ENCODE data around the gene TRIM29.
"Not testable (repeated sequence)": the region's sequence is repeated elsewhere in the genome, so short reads cannot be mapped to it uniquely, and the experiment has no call there.

The TRIM29 gene

GRCh38 chr11:120167659-120168058 is 29.7 kb upstream of the TRIM29 start:
- H3K4me3 Mint-ChIP-seq: no peak overlapping the region
- no peak for DNase-seq
- CTCF ChIA-PET: interaction anchor here (1.3 to 1.5 kb wide), 2 partner anchors 12 to 500 kb away, joined by 4 read pairs; no protein-coding TSS in a partner anchor
- H3K36me3 Mint-ChIP-seq: no peaks in the 10 kb centered on the region
- peaks cover 71% of the 10 kb centered on the region for H3K27me3 Mint-ChIP-seq
- no peaks in the 10 kb centered on the region for H3K9me3 Mint-ChIP-seq
- H3K4me1 Mint-ChIP-seq: peaks cover 5% of the 10 kb centered on the region
- no peak overlapping the region for H3K27ac Mint-ChIP-seq

GRCh38 chr11:120160436-120160835 is 22.5 kb upstream of the TRIM29 start:
- CTCF ChIA-PET: interaction anchor here (1.0 kb wide), 1 partner anchor 8 kb away, joined by 3 read pairs; no protein-coding TSS in a partner anchor
- peaks cover 25% of the 10 kb centered on the region for H3K27me3 Mint-ChIP-seq
- H3K4me3 Mint-ChIP-seq: no peak overlapping the region
- no peaks in the 10 kb centered on the region for H3K9me3 Mint-ChIP-seq
- no peaks in the 10 kb centered on the region for H3K4me1 Mint-ChIP-seq
- no peaks in the 10 kb centered on the region for H3K36me3 Mint-ChIP-seq
- H3K27ac Mint-ChIP-seq: no peak overlapping the region
- DNase-seq: no peak

GRCh38 chr11:120153221-120153620 is 15.3 kb upstream of the TRIM29 start:
- H3K4me3 Mint-ChIP-seq: no peak overlapping the region
- no peaks in the 10 kb centered on the region for H3K36me3 Mint-ChIP-seq
- no peak for DNase-seq
- no peaks in the 10 kb centered on the region for H3K4me1 Mint-ChIP-seq
- no peaks in the 10 kb centered on the region for H3K9me3 Mint-ChIP-seq
- CTCF ChIA-PET: no interaction called here
- H3K27me3 Mint-ChIP-seq: peaks cover 9% of the 10 kb centered on the region
- H3K27ac Mint-ChIP-seq: no peak overlapping the region

- no peaks in the 10 kb centered on the region for H3K36me3 Mint-ChIP-seq
- H3K27ac Mint-ChIP-seq: no peak overlapping the region
- no peaks in the 10 kb centered on the region for H3K4me1 Mint-ChIP-seq
- peaks cover 14% of the 10 kb centered on the region for H3K27me3 Mint-ChIP-seq
- DNase-seq: no peak
- CTCF ChIA-PET: no interaction called here
- no peaks in the 10 kb centered on the region for H3K9me3 Mint-ChIP-seq
- no peak overlapping the region for H3K4me3 Mint-ChIP-seq
These were observed 13.6 kb upstream of the TRIM29 start for GRCh38 chr11:120151536-120151935.

- DNase-seq: no peak
- Mint-ChIP-seq H3K36me3 (no peaks in the 10 kb centered on the region), H3K9me3 (no peaks in the 10 kb centered on the region), H3K4me3 (no peak overlapping the region), H3K27ac (no peak overlapping the region), H3K4me1 (no peaks in the 10 kb centered on the region), H3K27me3 (peaks cover 25% of the 10 kb centered on the region)
- CTCF ChIA-PET: no interaction called here
These were observed 11.3 kb upstream of the TRIM29 start for GRCh38 chr11:120149246-120149645.

- CTCF ChIA-PET: no interaction called here
- H3K36me3 Mint-ChIP-seq: no peaks in the 10 kb centered on the region
- H3K27ac Mint-ChIP-seq: no peak overlapping the region
- DNase-seq: no peak
- H3K4me1 Mint-ChIP-seq: no peaks in the 10 kb centered on the region
- no peak overlapping the region for H3K4me3 Mint-ChIP-seq
- H3K27me3 Mint-ChIP-seq: peaks cover 30% of the 10 kb centered on the region
- H3K9me3 Mint-ChIP-seq: no peaks in the 10 kb centered on the region
These were observed 10.0 kb upstream of the TRIM29 start for GRCh38 chr11:120147950-120148270.

GRCh38 chr11:120147094-120147949 is 9.4 kb upstream of the TRIM29 start:
- Mint-ChIP-seq H3K27me3 (peaks cover 30% of the 10 kb centered on the region), H3K4me1 (no peaks in the 10 kb centered on the region), H3K36me3 (no peaks in the 10 kb centered on the region), H3K27ac (no peak overlapping the region), H3K9me3 (no peaks in the 10 kb centered on the region), H3K4me3 (no peak overlapping the region)
- DNase-seq: no peak
- CTCF ChIA-PET: interaction anchor here (0.7 kb wide), 1 partner anchor 82 kb away, joined by 3 read pairs; no protein-coding TSS in a partner anchor

- Mint-ChIP-seq H3K4me3 (no peak overlapping the region), H3K9me3 (no peaks in the 10 kb centered on the region), H3K27ac (no peak overlapping the region), H3K4me1 (no peaks in the 10 kb centered on the region), H3K27me3 (peaks cover 35% of the 10 kb centered on the region), H3K36me3 (no peaks in the 10 kb centered on the region)
- no peak for DNase-seq
- CTCF ChIA-PET: interaction anchor here (0.7 kb wide), 1 partner anchor 83 kb away, joined by 3 read pairs; no protein-coding TSS in a partner anchor
These were observed 8.6 kb upstream of the TRIM29 start for GRCh38 chr11:120146413-120147093.

GRCh38 chr11:120144501-120144900 is 6.6 kb upstream of the TRIM29 start:
- Mint-ChIP-seq H3K27me3 (peaks cover 50% of the 10 kb centered on the region), H3K4me1 (no peaks in the 10 kb centered on the region), H3K36me3 (no peaks in the 10 kb centered on the region), H3K4me3 (no peak overlapping the region), H3K9me3 (no peaks in the 10 kb centered on the region), H3K27ac (no peak overlapping the region)
- CTCF ChIA-PET: no interaction called here
- no peak for DNase-seq

GRCh38 chr11:120143472-120143871 is 5.6 kb upstream of the TRIM29 start:
- H3K4me3 Mint-ChIP-seq, H3K36me3 Mint-ChIP-seq, H3K27ac Mint-ChIP-seq, H3K4me1 Mint-ChIP-seq, CTCF ChIA-PET, DNase-seq, H3K9me3 Mint-ChIP-seq: not testable (repeated sequence)
- H3K27me3 Mint-ChIP-seq: peaks cover 52% of the 10 kb centered on the region

- DNase-seq: no peak
- Mint-ChIP-seq H3K27me3 (peaks cover 49% of the 10 kb centered on the region), H3K4me3 (no peak overlapping the region), H3K36me3 (no peaks in the 10 kb centered on the region), H3K27ac (no peak overlapping the region), H3K4me1 (no peaks in the 10 kb centered on the region), H3K9me3 (no peaks in the 10 kb centered on the region)
- CTCF ChIA-PET: interaction anchor here (0.7 kb wide), 1 partner anchor 161 kb away, joined by 3 read pairs; no protein-coding TSS in a partner anchor
These were observed 4.7 kb upstream of the TRIM29 start for GRCh38 chr11:120142441-120143100.

GRCh38 chr11:120141768-120142423 is 4.0 kb upstream of the TRIM29 start:
- DNase-seq: no peak
- H3K9me3 Mint-ChIP-seq: no peaks in the 10 kb centered on the region
- no peaks in the 10 kb centered on the region for H3K4me1 Mint-ChIP-seq
- H3K27me3 Mint-ChIP-seq: peaks cover 46% of the 10 kb centered on the region
- no peak overlapping the region for H3K4me3 Mint-ChIP-seq
- no peak overlapping the region for H3K27ac Mint-ChIP-seq
- no peaks in the 10 kb centered on the region for H3K36me3 Mint-ChIP-seq
- CTCF ChIA-PET: interaction anchor here (0.7 kb wide), 1 partner anchor 161 kb away, joined by 3 read pairs; no protein-coding TSS in a partner anchor

- no peak for DNase-seq
- H3K4me3 Mint-ChIP-seq: no peak overlapping the region
- H3K27ac Mint-ChIP-seq: no peak overlapping the region
- H3K9me3 Mint-ChIP-seq: no peaks in the 10 kb centered on the region
- peaks cover 42% of the 10 kb centered on the region for H3K27me3 Mint-ChIP-seq
- CTCF ChIA-PET: no interaction called here
- H3K4me1 Mint-ChIP-seq: no peaks in the 10 kb centered on the region
- no peaks in the 10 kb centered on the region for H3K36me3 Mint-ChIP-seq
These were observed 3.3 kb upstream of the TRIM29 start for GRCh38 chr11:120141113-120141767.
